IMR-90 (cell line): ENCODE data around the gene ITK.

Experiments
- CEBPB ChIP-seq: IDR thresholded peaks from 2 replicates; pipeline ENCODE4 v1.6.1; 2012; ENCODE audit warnings: low read depth, low read length, improper control_type of control experiment
- MAZ ChIP-seq: IDR thresholded peaks from 2 replicates; pipeline ENCODE4 v1.6.1; 2012; ENCODE audit warnings: low read depth, mild to moderate bottlenecking, low read length, improper control_type of control experiment, moderate library complexity, borderline replicate concordance
- NFE2L2 ChIP-seq: fragments of 150-350 bp; IDR thresholded peaks from 2 replicates; pipeline ENCODE4 v1.6.1; 2016; ENCODE audit warnings: low read depth, mild to moderate bottlenecking, low read length
- POLR2A ChIP-seq: IDR thresholded peaks from 2 replicates; pipeline ENCODE4 v1.6.1; 2012; ENCODE audit warnings: mild to moderate bottlenecking, low read depth, low read length
- RAD21 ChIP-seq: IDR thresholded peaks from 2 replicates; pipeline ENCODE4 v1.6.1; 2012; ENCODE audit warnings: low read length, improper control_type of control experiment
- RFX5 ChIP-seq: IDR thresholded peaks from 2 replicates; pipeline ENCODE4 v1.8.0; 2012; ENCODE audit warnings: low read depth, mild to moderate bottlenecking, low read length, moderate library complexity
- SMC3 ChIP-seq: fragments of 150-350 bp; IDR thresholded peaks from 2 replicates; pipeline ENCODE4 v1.6.1; 2016; ENCODE audit warnings: low read depth, mild to moderate bottlenecking, antibody characterized with exemption, low read length, moderate library complexity
- TF ChIP-seq, protein P1 (sequence below): conservative IDR thresholded peaks from 2 replicates; pipeline ENCODE4 v1.5.1; 2012; ENCODE audit warnings: mild to moderate bottlenecking, low read depth, low read length, improper control_type of control experiment
- TF ChIP-seq, protein P2 (sequence below): fragments of 150-350 bp; IDR thresholded peaks from 2 replicates; pipeline ENCODE4 v1.6.1; 2017; ENCODE audit warnings: mild to moderate bottlenecking, antibody characterized with exemption, low read length, low read depth

DNA sequence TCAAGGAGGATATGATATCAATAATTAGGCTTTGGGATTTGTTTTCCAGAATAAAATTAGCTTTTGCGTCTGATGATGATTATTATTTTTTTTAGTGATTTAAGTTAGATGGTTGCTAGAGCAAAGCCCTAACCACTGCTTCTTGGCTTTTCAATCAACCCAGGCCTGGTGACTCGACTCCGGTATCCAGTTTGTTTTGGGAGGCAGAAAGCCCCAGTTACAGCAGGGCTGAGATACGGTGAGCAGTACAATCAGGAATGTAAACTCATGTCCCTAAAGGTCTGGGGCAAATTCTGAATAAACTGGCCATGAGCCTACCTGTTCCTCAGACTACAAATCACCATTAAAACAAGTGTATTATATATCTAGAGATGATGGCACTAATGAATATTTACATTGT, 60.8 kb downstream of the ITK start:
- TF ChIP-seq RAD21 (no peak), POLR2A (no peak), NFE2L2 (no peak), RFX5 (no peak), SMC3 (no peak), MAZ (no peak), CEBPB (no peak)
- TF ChIP-seq, protein P1, sequence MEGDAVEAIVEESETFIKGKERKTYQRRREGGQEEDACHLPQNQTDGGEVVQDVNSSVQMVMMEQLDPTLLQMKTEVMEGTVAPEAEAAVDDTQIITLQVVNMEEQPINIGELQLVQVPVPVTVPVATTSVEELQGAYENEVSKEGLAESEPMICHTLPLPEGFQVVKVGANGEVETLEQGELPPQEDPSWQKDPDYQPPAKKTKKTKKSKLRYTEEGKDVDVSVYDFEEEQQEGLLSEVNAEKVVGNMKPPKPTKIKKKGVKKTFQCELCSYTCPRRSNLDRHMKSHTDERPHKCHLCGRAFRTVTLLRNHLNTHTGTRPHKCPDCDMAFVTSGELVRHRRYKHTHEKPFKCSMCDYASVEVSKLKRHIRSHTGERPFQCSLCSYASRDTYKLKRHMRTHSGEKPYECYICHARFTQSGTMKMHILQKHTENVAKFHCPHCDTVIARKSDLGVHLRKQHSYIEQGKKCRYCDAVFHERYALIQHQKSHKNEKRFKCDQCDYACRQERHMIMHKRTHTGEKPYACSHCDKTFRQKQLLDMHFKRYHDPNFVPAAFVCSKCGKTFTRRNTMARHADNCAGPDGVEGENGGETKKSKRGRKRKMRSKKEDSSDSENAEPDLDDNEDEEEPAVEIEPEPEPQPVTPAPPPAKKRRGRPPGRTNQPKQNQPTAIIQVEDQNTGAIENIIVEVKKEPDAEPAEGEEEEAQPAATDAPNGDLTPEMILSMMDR: no peak
- TF ChIP-seq, protein P2, sequence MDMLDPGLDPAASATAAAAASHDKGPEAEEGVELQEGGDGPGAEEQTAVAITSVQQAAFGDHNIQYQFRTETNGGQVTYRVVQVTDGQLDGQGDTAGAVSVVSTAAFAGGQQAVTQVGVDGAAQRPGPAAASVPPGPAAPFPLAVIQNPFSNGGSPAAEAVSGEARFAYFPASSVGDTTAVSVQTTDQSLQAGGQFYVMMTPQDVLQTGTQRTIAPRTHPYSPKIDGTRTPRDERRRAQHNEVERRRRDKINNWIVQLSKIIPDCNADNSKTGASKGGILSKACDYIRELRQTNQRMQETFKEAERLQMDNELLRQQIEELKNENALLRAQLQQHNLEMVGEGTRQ: no peak
